PC-3 (cell line): ENCODE data around the gene RAB22A.

Experiments
- CTCF ChIP-seq: fragments of 300-600 bp; sonication (generic); conservative IDR thresholded peaks from 2 replicates; pipeline ENCODE4 v1.5.1; 2017; ENCODE audit warnings: antibody characterized with exemption, low read depth, mild to moderate bottlenecking, low read length
- EZH2 ChIP-seq: fragments of 300-600 bp; sonication (generic); IDR thresholded peaks from one replicate; pipeline ENCODE4 v1.6.1; 2017; ENCODE audit warnings: antibody characterized with exemption, mild to moderate bottlenecking, low read length; ENCODE audit not compliant: unreplicated experiment

- TF ChIP-seq CTCF, result no peak
- TF ChIP-seq EZH2, result no peak
These were observed 37.7 kb upstream of the RAB22A start for GRCh38 chr20:58271606-58272351.
